Transverse colon (tissue), 4 donors: Measurements from ENCODE around the gene AGBL4.

Source experiments
- EP300 ChIP-seq: sonication (generic); formaldehyde crosslinking; IDR thresholded peaks from one replicate; pipeline ENCODE4 v1.6.1; 2017; ENCODE audit warnings: antibody characterized with exemption, low read depth
- POLR2AphosphoS5 ChIP-seq, 3 donors: sonication (generic); formaldehyde crosslinking; IDR thresholded peaks; one replicate each; pipeline ENCODE4 v1.6.1; 2016; ENCODE audit warnings: antibody characterized with exemption in 3 of 3
- TF ChIP-seq, protein P1 (sequence below), 5 experiments: fragments of 200-600 bp in 3 of 5; fragments of 450-650 bp in 2 of 5; sonication (generic) in 3 of 5; IDR thresholded peaks; 1 replicate in 2 of 5; 2 replicates in 3 of 5; pipeline ENCODE4 v1.5.1; 2016 to 2017; ENCODE audit warnings: antibody characterized with exemption in 5 of 5, inconsistent platforms in 3 of 5, mild to moderate bottlenecking in 2 of 5, moderate library complexity in 1 of 5

DNA sequence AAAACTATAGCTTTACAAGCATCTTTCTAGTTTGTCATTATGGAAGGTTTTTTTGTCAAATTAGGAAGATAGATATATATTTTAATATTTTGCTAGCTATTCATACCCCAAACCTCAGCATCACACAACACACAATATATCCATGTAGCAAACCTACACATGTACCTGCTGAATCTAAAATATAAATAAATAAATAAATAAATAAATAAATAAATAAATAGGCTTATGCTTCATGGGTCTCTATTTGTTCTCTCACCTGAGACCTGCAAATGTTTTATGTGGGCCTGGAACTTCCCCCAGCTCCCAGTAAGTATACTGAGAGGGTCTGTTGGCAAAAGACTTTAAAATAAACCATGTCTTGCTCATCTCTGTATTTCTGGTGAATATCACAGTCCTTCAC, 1099.7 kb downstream of the AGBL4 start:
- TF ChIP-seq, protein P1, sequence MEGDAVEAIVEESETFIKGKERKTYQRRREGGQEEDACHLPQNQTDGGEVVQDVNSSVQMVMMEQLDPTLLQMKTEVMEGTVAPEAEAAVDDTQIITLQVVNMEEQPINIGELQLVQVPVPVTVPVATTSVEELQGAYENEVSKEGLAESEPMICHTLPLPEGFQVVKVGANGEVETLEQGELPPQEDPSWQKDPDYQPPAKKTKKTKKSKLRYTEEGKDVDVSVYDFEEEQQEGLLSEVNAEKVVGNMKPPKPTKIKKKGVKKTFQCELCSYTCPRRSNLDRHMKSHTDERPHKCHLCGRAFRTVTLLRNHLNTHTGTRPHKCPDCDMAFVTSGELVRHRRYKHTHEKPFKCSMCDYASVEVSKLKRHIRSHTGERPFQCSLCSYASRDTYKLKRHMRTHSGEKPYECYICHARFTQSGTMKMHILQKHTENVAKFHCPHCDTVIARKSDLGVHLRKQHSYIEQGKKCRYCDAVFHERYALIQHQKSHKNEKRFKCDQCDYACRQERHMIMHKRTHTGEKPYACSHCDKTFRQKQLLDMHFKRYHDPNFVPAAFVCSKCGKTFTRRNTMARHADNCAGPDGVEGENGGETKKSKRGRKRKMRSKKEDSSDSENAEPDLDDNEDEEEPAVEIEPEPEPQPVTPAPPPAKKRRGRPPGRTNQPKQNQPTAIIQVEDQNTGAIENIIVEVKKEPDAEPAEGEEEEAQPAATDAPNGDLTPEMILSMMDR (IDR thresholded peaks at IDR 0.05), result no peak
- TF ChIP-seq EP300 (no peak), POLR2AphosphoS5 (IDR thresholded peaks at IDR 0.05) (no peak)
